HL-60 (cell line): ENCODE results near the gene OGN.

Experiments
- GABPA ChIP-seq: IDR thresholded peaks from 2 replicates; pipeline ENCODE4 v1.6.1; 2012; ENCODE audit warnings: low read depth
- TF ChIP-seq, protein P1 (sequence below): IDR thresholded peaks from one replicate; pipeline ENCODE4 v1.5.1; 2011; ENCODE audit warnings: low read length, control low read depth, inconsistent platforms; ENCODE audit not compliant: insufficient read depth

DNA sequence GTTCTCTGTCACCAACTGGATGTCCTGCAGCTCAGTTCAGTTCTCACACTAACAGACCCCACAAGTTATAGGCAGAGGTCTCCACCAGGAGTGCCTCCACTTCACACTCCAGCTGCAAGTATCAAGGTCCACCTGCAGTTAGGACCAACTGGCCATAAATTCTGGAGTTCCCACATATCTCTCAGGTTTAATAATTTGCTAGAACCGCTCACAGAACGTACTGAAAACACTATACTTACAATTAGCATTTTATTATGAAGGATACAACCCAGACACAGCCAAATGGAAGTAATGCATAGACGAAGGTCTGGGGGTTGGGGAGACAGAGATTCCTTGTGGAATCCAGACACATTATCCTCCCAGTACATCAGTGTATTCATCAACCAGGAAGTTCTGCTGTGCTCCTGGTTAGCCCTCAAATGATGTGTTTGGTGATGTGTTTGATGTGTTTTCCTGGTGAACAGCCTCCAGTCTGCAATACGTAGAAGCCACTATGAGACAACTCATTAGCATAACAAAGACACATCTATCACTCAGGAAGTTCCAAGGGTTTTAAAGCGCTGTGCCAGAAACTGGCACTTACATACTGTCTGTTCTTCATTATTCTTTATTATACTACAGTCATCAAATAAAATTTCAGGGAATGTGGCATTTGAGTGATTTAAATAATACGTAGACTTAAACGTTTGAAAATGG is 25.4 kb downstream of the OGN start:
- TF ChIP-seq, protein P1, sequence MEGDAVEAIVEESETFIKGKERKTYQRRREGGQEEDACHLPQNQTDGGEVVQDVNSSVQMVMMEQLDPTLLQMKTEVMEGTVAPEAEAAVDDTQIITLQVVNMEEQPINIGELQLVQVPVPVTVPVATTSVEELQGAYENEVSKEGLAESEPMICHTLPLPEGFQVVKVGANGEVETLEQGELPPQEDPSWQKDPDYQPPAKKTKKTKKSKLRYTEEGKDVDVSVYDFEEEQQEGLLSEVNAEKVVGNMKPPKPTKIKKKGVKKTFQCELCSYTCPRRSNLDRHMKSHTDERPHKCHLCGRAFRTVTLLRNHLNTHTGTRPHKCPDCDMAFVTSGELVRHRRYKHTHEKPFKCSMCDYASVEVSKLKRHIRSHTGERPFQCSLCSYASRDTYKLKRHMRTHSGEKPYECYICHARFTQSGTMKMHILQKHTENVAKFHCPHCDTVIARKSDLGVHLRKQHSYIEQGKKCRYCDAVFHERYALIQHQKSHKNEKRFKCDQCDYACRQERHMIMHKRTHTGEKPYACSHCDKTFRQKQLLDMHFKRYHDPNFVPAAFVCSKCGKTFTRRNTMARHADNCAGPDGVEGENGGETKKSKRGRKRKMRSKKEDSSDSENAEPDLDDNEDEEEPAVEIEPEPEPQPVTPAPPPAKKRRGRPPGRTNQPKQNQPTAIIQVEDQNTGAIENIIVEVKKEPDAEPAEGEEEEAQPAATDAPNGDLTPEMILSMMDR: no peak
- TF ChIP-seq GABPA: no peak
